HepG2 (cell line): ENCODE results near the gene STOML2. TPM values are rescaled to one million over a fixed set of nuclear protein-coding genes. Genes with fewer than 3 reads are reported as not detected.

Source experiments
- ATF3 ChIP-seq: sonication (generic); formaldehyde crosslinking; IDR thresholded peaks from 2 replicates; pipeline ENCODE4 v1.4.0; 2020; ENCODE audit warnings: missing genetic modification reagents
- FOXO1 ChIP-seq: sonication (generic); formaldehyde crosslinking; IDR thresholded peaks from 2 replicates; pipeline ENCODE4 v1.4.0; 2020; ENCODE audit warnings: missing genetic modification reagents
- FOXP4 ChIP-seq: sonication (generic); formaldehyde crosslinking; IDR thresholded peaks from 2 replicates; pipeline ENCODE4 v1.4.0; 2020; ENCODE audit warnings: missing genetic modification reagents
- GZF1 ChIP-seq: sonication (generic); formaldehyde crosslinking; IDR thresholded peaks from 2 replicates; pipeline ENCODE4 v1.5.1; 2020; ENCODE audit warnings: mild to moderate bottlenecking, missing genetic modification reagents
- HNF4G ChIP-seq, 2 experiments: sonication (generic) in 1 of 2; formaldehyde crosslinking in 1 of 2; IDR thresholded peaks; 2 replicates each; pipeline versions ENCODE4 v1.4.0 to v1.6.1; 2011 to 2020; ENCODE audit warnings: borderline replicate concordance in 2 of 2, low read depth in 2 of 2, mild to moderate bottlenecking in 2 of 2, low read length in 1 of 2, missing genetic modification reagents in 1 of 2, moderate library complexity in 1 of 2
- KLF15 ChIP-seq: sonication (generic); formaldehyde crosslinking; IDR thresholded peaks from 2 replicates; pipeline ENCODE4 v1.8.1; 2023; ENCODE audit warnings: borderline replicate concordance, mild to moderate bottlenecking, inconsistent platforms, missing genetic modification reagents, mixed read lengths
- MED13 ChIP-seq: sonication (generic); formaldehyde crosslinking; IDR thresholded peaks from 2 replicates; pipeline ENCODE4 v1.5.0; 2020; ENCODE audit warnings: missing genetic modification reagents
- MEIS1 ChIP-seq: sonication (generic); formaldehyde crosslinking; IDR thresholded peaks from 2 replicates; pipeline ENCODE4 v1.9.0; 2021; ENCODE audit warnings: mild to moderate bottlenecking, missing genetic modification reagents, moderate library complexity, borderline replicate concordance
- MYNN ChIP-seq: sonication (generic); formaldehyde crosslinking; IDR thresholded peaks from 2 replicates; pipeline ENCODE4 v1.4.0; 2020; ENCODE audit warnings: mild to moderate bottlenecking, low read depth, missing genetic modification reagents
- NFATC3 ChIP-seq: sonication (generic); formaldehyde crosslinking; IDR thresholded peaks from 2 replicates; pipeline ENCODE4 v1.5.1; 2020; ENCODE audit warnings: mild to moderate bottlenecking, missing genetic modification reagents
- NFIB ChIP-seq: sonication (generic); formaldehyde crosslinking; IDR thresholded peaks from 2 replicates; pipeline ENCODE4 v1.9.0; 2021; ENCODE audit warnings: missing genetic modification reagents, mild to moderate bottlenecking, borderline replicate concordance
- NKX3-1 ChIP-seq: sonication (generic); formaldehyde crosslinking; IDR thresholded peaks from 2 replicates; pipeline ENCODE4 v1.5.0; 2020; ENCODE audit warnings: missing genetic modification reagents
- PHF8 ChIP-seq: sonication (generic); formaldehyde crosslinking; IDR thresholded peaks from 2 replicates; pipeline ENCODE4 v1.5.0; 2020; ENCODE audit warnings: missing genetic modification reagents
- RELA ChIP-seq: sonication (generic); formaldehyde crosslinking; IDR thresholded peaks from 2 replicates; pipeline ENCODE4 v1.4.0; 2020; ENCODE audit warnings: missing genetic modification reagents
- SRSF1 ChIP-seq: fragments of 200-400 bp; formaldehyde crosslinking; optimal IDR thresholded peaks from 2 replicates; pipeline ENCODE3; 2017; ENCODE audit warnings: mild to moderate bottlenecking, low read depth, low read length, moderate library complexity
- STAT5B ChIP-seq: sonication (generic); formaldehyde crosslinking; IDR thresholded peaks from 2 replicates; pipeline ENCODE4 v1.4.0; 2020; ENCODE audit warnings: missing genetic modification reagents
- XBP1 ChIP-seq: sonication (generic); formaldehyde crosslinking; IDR thresholded peaks from 2 replicates; pipeline ENCODE4 v1.5.0; 2020; ENCODE audit warnings: missing genetic modification reagents
- ZNF101 ChIP-seq: sonication (generic); formaldehyde crosslinking; IDR thresholded peaks from 2 replicates; pipeline ENCODE4 v1.4.0; 2020; ENCODE audit warnings: mild to moderate bottlenecking, low read depth, missing genetic modification reagents, borderline replicate concordance
- ZNF224 ChIP-seq: sonication (generic); formaldehyde crosslinking; IDR thresholded peaks from 2 replicates; pipeline ENCODE4 v1.5.0; 2020; ENCODE audit warnings: mild to moderate bottlenecking, missing genetic modification reagents
- ZNF335 ChIP-seq: sonication (generic); formaldehyde crosslinking; IDR thresholded peaks from 2 replicates; pipeline ENCODE4 v1.4.0; 2020; ENCODE audit warnings: missing genetic modification reagents
- ZNF644 ChIP-seq: IDR thresholded peaks from 2 replicates; pipeline ENCODE4 v1.6.1; 2016; ENCODE audit warnings: low read depth
- ZNF780A ChIP-seq: sonication (generic); formaldehyde crosslinking; IDR thresholded peaks from 2 replicates; pipeline ENCODE4 v1.8.0; 2022; ENCODE audit warnings: mild to moderate bottlenecking, missing genetic modification reagents, moderate library complexity
- polyA plus RNA-seq, 8 experiments: library from polyadenylated mRNA; depleted of rRNA in 3 of 8; stranded (reverse) in 7 of 8; unstranded in 1 of 8; fragments of >200 nt; fragmentation: Illumina TruSeq in 4 of 8; extraction: Trizol in 4 of 8; gene quantifications; 2 replicates each; pipeline versions ENCODE4 v1.2.1 to v1.2.3, GENCODE V29; 2011 to 2016; ENCODE audit warnings: low read depth in 4 of 8, missing spikeins in 1 of 8, mixed read lengths in 1 of 8; ENCODE audit not compliant: insufficient read depth in 1 of 8
- total RNA-seq, 5 experiments: library from RNA; depleted of rRNA; stranded (reverse); fragments of >200 nt; fragmentation: Illumina TruSeq; extraction: Trizol; gene quantifications; 2 replicates each; pipeline ENCODE4 v1.2.3, GENCODE V29; 2016; ENCODE audit warnings: low read depth in 1 of 5
- TF ChIP-seq, protein P1 (sequence below): sonication (generic); formaldehyde crosslinking; IDR thresholded peaks from 2 replicates; pipeline ENCODE4 v1.9.0; 2022; ENCODE audit warnings: missing genetic modification reagents, mild to moderate bottlenecking, borderline replicate concordance
- TF ChIP-seq, protein P2 (sequence below): IDR thresholded peaks from 2 replicates; pipeline ENCODE4 v1.6.1; 2016; ENCODE audit warnings: low read depth

STOML2 gene
- total and polyA plus RNA-seq, 2 of the 13 experiments (the other 11 are each of a cell fraction or from before 2014, with no cell fraction given): 245 to 250 TPM

GRCh38 chr9:35102769-35103659, at the start of gene STOML2 (continued):
- TF ChIP-seq, protein P1, sequence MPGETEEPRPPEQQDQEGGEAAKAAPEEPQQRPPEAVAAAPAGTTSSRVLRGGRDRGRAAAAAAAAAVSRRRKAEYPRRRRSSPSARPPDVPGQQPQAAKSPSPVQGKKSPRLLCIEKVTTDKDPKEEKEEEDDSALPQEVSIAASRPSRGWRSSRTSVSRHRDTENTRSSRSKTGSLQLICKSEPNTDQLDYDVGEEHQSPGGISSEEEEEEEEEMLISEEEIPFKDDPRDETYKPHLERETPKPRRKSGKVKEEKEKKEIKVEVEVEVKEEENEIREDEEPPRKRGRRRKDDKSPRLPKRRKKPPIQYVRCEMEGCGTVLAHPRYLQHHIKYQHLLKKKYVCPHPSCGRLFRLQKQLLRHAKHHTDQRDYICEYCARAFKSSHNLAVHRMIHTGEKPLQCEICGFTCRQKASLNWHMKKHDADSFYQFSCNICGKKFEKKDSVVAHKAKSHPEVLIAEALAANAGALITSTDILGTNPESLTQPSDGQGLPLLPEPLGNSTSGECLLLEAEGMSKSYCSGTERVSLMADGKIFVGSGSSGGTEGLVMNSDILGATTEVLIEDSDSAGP (CRISPR knock-in tag): peak; percentile 90
- TF ChIP-seq MED13 (CRISPR knock-in tag) (no peak), FOXO1 (CRISPR knock-in tag) (peak; percentile 67), ZNF101 (no peak), ZNF644 (no peak), STAT5B (CRISPR knock-in tag) (peak; percentile 70; the same call in 1 of the 2 replicates), MYNN (no peak), NKX3-1 (CRISPR knock-in tag) (no peak; the same call in 1 of the 2 replicates), NFIB (CRISPR knock-in tag) (no peak), HNF4G (IDR thresholded peaks at IDR 0.05; ENCODE audit: borderline replicate concordance, low read depth, low read length) (peak; percentile 24; the same call in 1 of the 2 replicates), HNF4G (CRISPR knock-in tag; IDR thresholded peaks at IDR 0.05; ENCODE audit: borderline replicate concordance, low read depth) (peak; percentile 51; the same call in 1 of the 2 replicates), PHF8 (peak; percentile 95), FOXP4 (CRISPR knock-in tag) (peak; percentile 69; the same call in 1 of the 2 replicates), NFATC3 (no peak), ZNF224 (CRISPR knock-in tag) (0 out of 2 replicates have a peak, but pooled peaks have one; percentile 36), RELA (CRISPR knock-in tag) (no peak), ATF3 (CRISPR knock-in tag) (peak; percentile 54; the same call in 1 of the 2 replicates), MEIS1 (CRISPR knock-in tag) (0 out of 2 replicates have a peak, but pooled peaks have one; percentile 29), ZNF780A (CRISPR knock-in tag) (no peak), SRSF1 (peak; percentile 59), ZNF335 (CRISPR knock-in tag) (peak; percentile 83; the same call in 1 of the 2 replicates), GZF1 (CRISPR knock-in tag) (no peak; the same call in 1 of the 2 replicates), KLF15 (CRISPR knock-in tag) (no peak; the same call in 1 of the 2 replicates), XBP1 (no peak)
- TF ChIP-seq, protein P2, sequence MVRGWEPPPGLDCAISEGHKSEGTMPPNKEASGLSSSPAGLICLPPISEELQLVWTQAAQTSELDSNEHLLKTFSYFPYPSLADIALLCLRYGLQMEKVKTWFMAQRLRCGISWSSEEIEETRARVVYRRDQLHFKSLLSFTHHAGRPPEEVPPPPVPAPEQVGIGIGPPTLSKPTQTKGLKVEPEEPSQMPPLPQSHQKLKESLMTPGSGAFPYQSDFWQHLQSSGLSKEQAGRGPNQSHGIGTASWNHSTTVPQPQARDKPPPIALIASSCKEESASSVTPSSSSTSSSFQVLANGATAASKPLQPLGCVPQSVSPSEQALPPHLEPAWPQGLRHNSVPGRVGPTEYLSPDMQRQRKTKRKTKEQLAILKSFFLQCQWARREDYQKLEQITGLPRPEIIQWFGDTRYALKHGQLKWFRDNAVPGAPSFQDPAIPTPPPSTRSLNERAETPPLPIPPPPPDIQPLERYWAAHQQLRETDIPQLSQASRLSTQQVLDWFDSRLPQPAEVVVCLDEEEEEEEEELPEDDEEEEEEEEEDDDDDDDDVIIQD (CRISPR knock-in tag): 0 out of 2 replicates have a peak, but pooled peaks have one; percentile 35
